ENCODE data around the gene CCDC192. TPM values are rescaled to one million over a fixed set of nuclear protein-coding genes. Genes with fewer than 3 reads are reported as not detected.

The CCDC192 gene
- total RNA-seq, 1 donor from 2014 or later = not detected

GRCh38 chr5:127957183-127957582 lies 254.0 kb downstream of the CCDC192 start:
- Histone ChIP-seq H3K4me1 (peaks cover 14% of the 10 kb centered on the region), H3K27ac (no peak overlapping the region), H3K27me3 (no peaks in the 10 kb centered on the region), H3K4me3 (no peak overlapping the region), H3K9me3 (no peaks in the 10 kb centered on the region), H3K36me3 (no peaks in the 10 kb centered on the region)
- DNase-seq (ENCODE audit: extremely low spot score in 2 of 2) = no peak
- TF ChIP-seq POLR2A (IDR thresholded peaks at IDR 0.05) = no peak
- no peak for TF ChIP-seq POLR2AphosphoS5 (IDR thresholded peaks at IDR 0.05; ENCODE audit: insufficient read depth in 1 of 2, low read depth in 1 of 2)
- TF ChIP-seq CTCF (IDR thresholded peaks at IDR 0.05) = no peak
- intact Hi-C loops (cut with DNase I) = no loop called here

GRCh38 chr5:127957701-127958239 lies 254.6 kb downstream of the CCDC192 start:
- peaks cover 14% of the 10 kb centered on the region for H3K4me1 ChIP-seq

GRCh38 chr5:127958421-127959011 lies 255.3 kb downstream of the CCDC192 start:
- intact Hi-C loops (cut with DNase I) = no loop called here
- Histone ChIP-seq H3K27me3 (no peaks in the 10 kb centered on the region), H3K4me3 (no peak overlapping the region), H3K9me3 (no peaks in the 10 kb centered on the region), H3K4me1 (peaks cover 14% of the 10 kb centered on the region), H3K36me3 (no peaks in the 10 kb centered on the region), H3K27ac (no peak overlapping the region)
- TF ChIP-seq POLR2A (IDR thresholded peaks at IDR 0.05) (no peak), POLR2AphosphoS5 (IDR thresholded peaks at IDR 0.05; ENCODE audit: insufficient read depth in 1 of 2, low read depth in 1 of 2) (no peak), CTCF (IDR thresholded peaks at IDR 0.05) (no peak)
- DNase-seq (ENCODE audit: extremely low spot score in 2 of 2) = no peak

More at GRCh38 chr5:127957701-127958239, 254.6 kb downstream of the CCDC192 start:
- Histone ChIP-seq H3K9me3 (no peaks in the 10 kb centered on the region), H3K4me3 (no peak overlapping the region), H3K36me3 (no peaks in the 10 kb centered on the region), H3K27ac (no peak overlapping the region), H3K27me3 (no peaks in the 10 kb centered on the region)
- no peak for DNase-seq (ENCODE audit: extremely low spot score in 2 of 2)
- TF ChIP-seq POLR2A (IDR thresholded peaks at IDR 0.05) (no peak), POLR2AphosphoS5 (IDR thresholded peaks at IDR 0.05; ENCODE audit: insufficient read depth in 1 of 2, low read depth in 1 of 2) (no peak)
- intact Hi-C loops (cut with DNase I) = no loop called here

GRCh38 chr5:127959152-127959764 lies 256.1 kb downstream of the CCDC192 start:
- intact Hi-C loops (cut with DNase I) = no loop called here
- no peak for DNase-seq (ENCODE audit: extremely low spot score in 2 of 2)
- peaks cover 14% of the 10 kb centered on the region for H3K4me1 ChIP-seq

GRCh38 chr5:127960270-127960691 lies 257.1 kb downstream of the CCDC192 start:
- TF ChIP-seq POLR2A (IDR thresholded peaks at IDR 0.05) (no peak), POLR2AphosphoS5 (IDR thresholded peaks at IDR 0.05; ENCODE audit: insufficient read depth in 1 of 2, low read depth in 1 of 2) (no peak), CTCF (IDR thresholded peaks at IDR 0.05) (no peak)
- H3K9me3 ChIP-seq = no peaks in the 10 kb centered on the region
- no peaks in the 10 kb centered on the region for H3K27me3 ChIP-seq
- no peak overlapping the region for H3K4me3 ChIP-seq
- DNase-seq (ENCODE audit: extremely low spot score in 2 of 2) = no peak
- H3K36me3 ChIP-seq = no peaks in the 10 kb centered on the region
- no peak overlapping the region for H3K27ac ChIP-seq
- H3K4me1 ChIP-seq = peaks cover 14% of the 10 kb centered on the region
- intact Hi-C loops (cut with DNase I) = no loop called here

More at GRCh38 chr5:127959152-127959764, 256.1 kb downstream of the CCDC192 start:
- TF ChIP-seq CTCF (IDR thresholded peaks at IDR 0.05) (no peak), POLR2A (IDR thresholded peaks at IDR 0.05) (no peak), POLR2AphosphoS5 (IDR thresholded peaks at IDR 0.05; ENCODE audit: insufficient read depth in 1 of 2, low read depth in 1 of 2) (no peak)
- no peaks in the 10 kb centered on the region for H3K36me3 ChIP-seq
- H3K9me3 ChIP-seq = no peaks in the 10 kb centered on the region
- H3K27ac ChIP-seq = no peak overlapping the region
- H3K4me3 ChIP-seq = no peak overlapping the region
- H3K27me3 ChIP-seq = no peaks in the 10 kb centered on the region

Data from vagina (tissue), 2 donors.